Measurements from ENCODE around the gene FRMD8.
"Not testable (repeated sequence)": the region's sequence is repeated elsewhere in the genome, so short reads cannot be mapped to it uniquely, and the experiment has no call there.

DNA sequence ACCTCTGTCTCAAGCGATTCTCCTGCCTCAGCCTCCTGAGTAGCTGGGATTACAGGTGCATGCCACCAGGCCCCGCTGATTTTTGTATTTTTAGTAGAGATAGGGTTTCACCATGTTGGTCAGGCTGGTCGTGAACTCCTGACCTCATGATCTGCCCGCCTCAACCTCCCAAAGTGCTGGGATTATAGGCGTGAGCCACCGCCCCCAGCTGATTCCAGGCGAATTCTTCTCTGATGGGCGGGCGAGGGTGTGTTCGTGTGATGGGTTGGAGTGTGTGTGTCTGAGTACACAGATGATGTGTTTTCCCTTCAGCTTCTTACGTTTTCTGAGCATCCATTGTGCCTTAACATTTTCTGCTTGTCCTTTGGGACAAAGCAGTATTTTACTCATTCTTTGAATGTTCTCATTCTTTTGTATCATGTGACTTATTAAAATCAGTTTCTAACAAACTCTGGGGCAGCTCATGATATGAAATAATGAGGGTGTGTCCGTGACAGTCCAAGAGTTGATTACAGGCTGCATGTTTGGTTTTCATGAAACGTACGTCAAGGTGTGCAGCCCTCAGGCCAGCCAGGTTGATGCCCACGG lies 26.7 kb downstream of the FRMD8 start:
- TF ChIP-seq, protein P1, sequence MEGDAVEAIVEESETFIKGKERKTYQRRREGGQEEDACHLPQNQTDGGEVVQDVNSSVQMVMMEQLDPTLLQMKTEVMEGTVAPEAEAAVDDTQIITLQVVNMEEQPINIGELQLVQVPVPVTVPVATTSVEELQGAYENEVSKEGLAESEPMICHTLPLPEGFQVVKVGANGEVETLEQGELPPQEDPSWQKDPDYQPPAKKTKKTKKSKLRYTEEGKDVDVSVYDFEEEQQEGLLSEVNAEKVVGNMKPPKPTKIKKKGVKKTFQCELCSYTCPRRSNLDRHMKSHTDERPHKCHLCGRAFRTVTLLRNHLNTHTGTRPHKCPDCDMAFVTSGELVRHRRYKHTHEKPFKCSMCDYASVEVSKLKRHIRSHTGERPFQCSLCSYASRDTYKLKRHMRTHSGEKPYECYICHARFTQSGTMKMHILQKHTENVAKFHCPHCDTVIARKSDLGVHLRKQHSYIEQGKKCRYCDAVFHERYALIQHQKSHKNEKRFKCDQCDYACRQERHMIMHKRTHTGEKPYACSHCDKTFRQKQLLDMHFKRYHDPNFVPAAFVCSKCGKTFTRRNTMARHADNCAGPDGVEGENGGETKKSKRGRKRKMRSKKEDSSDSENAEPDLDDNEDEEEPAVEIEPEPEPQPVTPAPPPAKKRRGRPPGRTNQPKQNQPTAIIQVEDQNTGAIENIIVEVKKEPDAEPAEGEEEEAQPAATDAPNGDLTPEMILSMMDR (conservative IDR thresholded peaks at IDR 0.05; ENCODE audit: low read depth, low read length), result not testable (repeated sequence)
- not testable (repeated sequence) for TF ChIP-seq EZH2 (IDR thresholded peaks at IDR 0.05; ENCODE audit: low read length, unreplicated experiment); EZH2phosphoT487 (IDR thresholded peaks at IDR 0.05; ENCODE audit: borderline replicate concordance, low read length)
